K562 (cell line): Measurements from ENCODE around the gene MYOCD. TPM values are rescaled to one million over a fixed set of nuclear protein-coding genes. Genes with fewer than 3 reads are reported as not detected.

Source experiments
- MAFK ChIP-seq: IDR thresholded peaks from 2 replicates; pipeline ENCODE4 v1.6.1; 2011; ENCODE audit warnings: low read length, improper control_type of control experiment
- STAG1 ChIP-seq: sonication (generic); formaldehyde crosslinking; IDR thresholded peaks from 2 replicates; pipeline ENCODE4 v1.5.0; 2020; ENCODE audit warnings: missing genetic modification reagents, borderline replicate concordance
- TRIM28 ChIP-seq: fragments of 450-650 bp; IDR thresholded peaks from 2 replicates; pipeline ENCODE4 v1.6.1; 2017
- polyA plus RNA-seq, 8 experiments: library from polyadenylated mRNA; depleted of rRNA in 4 of 8; stranded (reverse) in 5 of 8; unstranded in 3 of 8; fragments of >200 nt; fragmentation: Nextera tagmentation in 2 of 8; fragmentation: Illumina TruSeq in 1 of 8; extraction: Ambion mirVana in 2 of 8; extraction: Trizol in 1 of 8; gene quantifications; 2 replicates each; pipeline versions ENCODE4 v1.2.1 to v1.2.3, GENCODE V29; 2011 to 2014; ENCODE audit warnings: inconsistent platforms in 1 of 8, missing spikeins in 1 of 8
- total RNA-seq, 7 experiments: library from RNA; depleted of rRNA in 6 of 7; stranded (reverse); fragments of >200 nt in 6 of 7; fragmentation: Illumina TruSeq in 2 of 7; extraction: Trizol in 2 of 7; gene quantifications; 2 replicates each; pipeline versions ENCODE4 v1.2.1 to v1.2.3, GENCODE V29; 2011 to 2021; ENCODE audit warnings: low replicate concordance in 1 of 7
- TF ChIP-seq, protein P1 (sequence below): fragments of 450-650 bp; IDR thresholded peaks from 2 replicates; pipeline ENCODE4 v1.6.1; 2018; ENCODE audit not compliant: partially characterized antibody
- TF ChIP-seq, protein P2 (sequence below): conservative IDR thresholded peaks from 2 replicates; pipeline ENCODE4 v1.6.1; 2011; ENCODE audit warnings: low read depth, mild to moderate bottlenecking, low read length; ENCODE audit not compliant: control insufficient read depth
- TF ChIP-seq, protein P3 (sequence below): sonication (generic); formaldehyde crosslinking; IDR thresholded peaks from 2 replicates; pipeline ENCODE4 v1.5.0; 2020; ENCODE audit warnings: missing genetic modification reagents

Gene MYOCD
- total and polyA plus RNA-seq, 9 of the 15 experiments (the other 6 are each of a cell fraction or from before 2014, with no cell fraction given): not detected

DNA sequence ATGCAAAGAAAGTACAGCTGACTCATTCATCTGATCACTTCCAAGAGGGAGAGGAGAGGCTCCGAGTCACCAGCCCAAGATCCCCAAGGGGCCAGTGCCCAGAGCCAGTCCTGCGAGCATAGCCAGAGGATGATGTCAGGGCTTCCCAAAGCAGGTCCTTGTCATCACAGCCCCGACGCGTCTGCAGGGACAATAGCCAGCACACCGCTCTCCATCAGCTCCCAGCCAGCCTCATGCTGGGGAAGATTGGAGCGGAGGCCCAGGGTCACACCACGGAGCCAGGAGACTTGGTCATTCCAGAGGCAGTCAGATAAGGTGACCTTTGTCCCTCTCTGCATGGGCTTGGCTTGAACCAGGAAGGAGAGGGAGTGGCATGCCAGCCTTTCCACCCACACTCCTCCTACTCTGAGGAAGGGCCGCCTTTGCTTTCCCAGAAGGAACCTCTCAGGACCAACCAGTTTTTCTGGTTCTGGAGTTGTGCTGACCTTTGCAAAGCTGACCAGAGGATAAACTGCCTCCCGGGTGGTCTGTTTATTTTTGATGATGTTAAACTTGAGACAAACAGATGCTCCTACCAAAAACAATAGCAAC lies 65.3 kb downstream of the MYOCD start (continued):
- TF ChIP-seq, protein P1, sequence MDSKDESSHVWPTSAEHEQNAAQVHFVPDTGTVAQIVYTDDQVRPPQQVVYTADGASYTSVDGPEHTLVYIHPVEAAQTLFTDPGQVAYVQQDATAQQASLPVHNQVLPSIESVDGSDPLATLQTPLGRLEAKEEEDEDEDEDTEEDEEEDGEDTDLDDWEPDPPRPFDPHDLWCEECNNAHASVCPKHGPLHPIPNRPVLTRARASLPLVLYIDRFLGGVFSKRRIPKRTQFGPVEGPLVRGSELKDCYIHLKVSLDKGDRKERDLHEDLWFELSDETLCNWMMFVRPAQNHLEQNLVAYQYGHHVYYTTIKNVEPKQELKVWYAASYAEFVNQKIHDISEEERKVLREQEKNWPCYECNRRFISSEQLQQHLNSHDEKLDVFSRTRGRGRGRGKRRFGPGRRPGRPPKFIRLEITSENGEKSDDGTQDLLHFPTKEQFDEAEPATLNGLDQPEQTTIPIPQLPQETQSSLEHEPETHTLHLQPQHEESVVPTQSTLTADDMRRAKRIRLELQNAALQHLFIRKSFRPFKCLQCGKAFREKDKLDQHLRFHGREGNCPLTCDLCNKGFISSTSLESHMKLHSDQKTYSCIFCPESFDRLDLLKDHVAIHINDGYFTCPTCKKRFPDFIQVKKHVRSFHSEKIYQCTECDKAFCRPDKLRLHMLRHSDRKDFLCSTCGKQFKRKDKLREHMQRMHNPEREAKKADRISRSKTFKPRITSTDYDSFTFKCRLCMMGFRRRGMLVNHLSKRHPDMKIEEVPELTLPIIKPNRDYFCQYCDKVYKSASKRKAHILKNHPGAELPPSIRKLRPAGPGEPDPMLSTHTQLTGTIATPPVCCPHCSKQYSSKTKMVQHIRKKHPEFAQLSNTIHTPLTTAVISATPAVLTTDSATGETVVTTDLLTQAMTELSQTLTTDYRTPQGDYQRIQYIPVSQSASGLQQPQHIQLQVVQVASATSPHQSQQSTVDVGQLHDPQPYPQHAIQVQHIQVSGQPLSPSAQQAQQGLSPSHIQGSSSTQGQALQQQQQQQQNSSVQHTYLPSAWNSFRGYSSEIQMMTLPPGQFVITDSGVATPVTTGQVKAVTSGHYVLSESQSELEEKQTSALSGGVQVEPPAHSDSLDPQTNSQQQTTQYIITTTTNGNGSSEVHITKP: no peak
- TF ChIP-seq STAG1 (no peak), MAFK (no peak), TRIM28 (no peak)
- TF ChIP-seq, protein P2, sequence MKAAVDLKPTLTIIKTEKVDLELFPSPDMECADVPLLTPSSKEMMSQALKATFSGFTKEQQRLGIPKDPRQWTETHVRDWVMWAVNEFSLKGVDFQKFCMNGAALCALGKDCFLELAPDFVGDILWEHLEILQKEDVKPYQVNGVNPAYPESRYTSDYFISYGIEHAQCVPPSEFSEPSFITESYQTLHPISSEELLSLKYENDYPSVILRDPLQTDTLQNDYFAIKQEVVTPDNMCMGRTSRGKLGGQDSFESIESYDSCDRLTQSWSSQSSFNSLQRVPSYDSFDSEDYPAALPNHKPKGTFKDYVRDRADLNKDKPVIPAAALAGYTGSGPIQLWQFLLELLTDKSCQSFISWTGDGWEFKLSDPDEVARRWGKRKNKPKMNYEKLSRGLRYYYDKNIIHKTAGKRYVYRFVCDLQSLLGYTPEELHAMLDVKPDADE: no peak
- TF ChIP-seq, protein P3, sequence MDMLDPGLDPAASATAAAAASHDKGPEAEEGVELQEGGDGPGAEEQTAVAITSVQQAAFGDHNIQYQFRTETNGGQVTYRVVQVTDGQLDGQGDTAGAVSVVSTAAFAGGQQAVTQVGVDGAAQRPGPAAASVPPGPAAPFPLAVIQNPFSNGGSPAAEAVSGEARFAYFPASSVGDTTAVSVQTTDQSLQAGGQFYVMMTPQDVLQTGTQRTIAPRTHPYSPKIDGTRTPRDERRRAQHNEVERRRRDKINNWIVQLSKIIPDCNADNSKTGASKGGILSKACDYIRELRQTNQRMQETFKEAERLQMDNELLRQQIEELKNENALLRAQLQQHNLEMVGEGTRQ (CRISPR knock-in tag): no peak
